K562 (cell line): ENCODE results near the gene OR4S1. TPM values are rescaled to one million over a fixed set of nuclear protein-coding genes. Genes with fewer than 3 reads are reported as not detected.

Experiments used
- ATAC-seq: fragments of 200-7000 bp; cut with Tn5 transposase; 3 replicates; pipeline ENCODE4 v1.9.1; 2020; ENCODE audit warnings: moderate library complexity
- BruUV-seq: library from RNA; stranded (reverse); fragments of 400-500 nt; replicated peaks from 2 replicates; lab custom pipeline; 2021; lab: Mats Ljungman, UMichigan
- CTCF ChIA-PET: fragments of 300-600 bp; formaldehyde crosslinking; extraction: SDS; loops from one replicate; lab custom pipeline; 2021; ENCODE audit warnings: low intra/inter-chr PET ratio; lab: Yijun Ruan, JAX
- POLR2A ChIA-PET: fragments of 300-600, 350-650 bp; sonication (Branson Sonifier 250); formaldehyde crosslinking; extraction: SDS; loops from one replicate; lab custom pipeline; 2021; ENCODE audit warnings: antibody characterized with exemption, inconsistent platforms; lab: Yijun Ruan, JAX
- DNase-seq, 4 experiments: peaks; one replicate each; pipeline versions ENCODE4 v3.0.0 to v3.0.0-alpha.2; 2011 to 2018; ENCODE audit warnings: low spot score in 3 of 4, mixed read lengths in 3 of 4; ENCODE audit errors: extremely low read depth in 1 of 4
- FAIRE-seq: peaks from 2 replicates; lab custom pipeline; 2011; peaks lifted over from hg19 to GRCh38; lab: Jason Lieb, UNC
- H2AFZ ChIP-seq: 2 replicates; pipeline ENCODE4 v1.6.0; 2011; ENCODE audit warnings: low read depth, low read length, control low read depth, inconsistent platforms
- H3K27ac ChIP-seq: fragments of 200-600 bp; 3 replicates; pipeline ENCODE4 v1.8.0; 2011; ENCODE audit warnings: low read depth, mild to moderate bottlenecking, control low read depth, inconsistent platforms, low read length, moderate library complexity, mixed read lengths; ENCODE audit errors: extremely low read depth
- H3K27me3 ChIP-seq, 2 experiments: fragments of 300-600 bp in 1 of 2; 2 replicates in 1 of 2; 3 replicates in 1 of 2; pipeline versions ENCODE4 v1.6.0 to v1.8.0; 2011; ENCODE audit warnings: inconsistent platforms in 2 of 2, low read length in 2 of 2, mild to moderate bottlenecking in 1 of 2, mixed read lengths in 1 of 2, moderate library complexity in 1 of 2; ENCODE audit not compliant: control insufficient read depth in 2 of 2, insufficient read depth in 2 of 2
- H3K36me3 ChIP-seq: fragments of 300-600 bp; 3 replicates; pipeline ENCODE4 v1.8.0; 2011; ENCODE audit warnings: mild to moderate bottlenecking, low read length, inconsistent platforms; ENCODE audit not compliant: control insufficient read depth, insufficient read depth
- H3K4me1 ChIP-seq, 2 experiments: fragments of 200-600 bp in 1 of 2; replicated peaks in 1 of 2; 2 replicates in 1 of 2; 3 replicates in 1 of 2; pipeline versions ENCODE4 v1.5.1 to v1.8.0; 2011; ENCODE audit warnings: inconsistent platforms in 2 of 2, low read length in 2 of 2, mild to moderate bottlenecking in 1 of 2, mixed read lengths in 1 of 2, moderate library complexity in 1 of 2; ENCODE audit not compliant: control insufficient read depth in 2 of 2, insufficient read depth in 2 of 2
- H3K4me2 ChIP-seq: 2 replicates; pipeline ENCODE4 v1.6.1; 2011; ENCODE audit warnings: low read length, control low read depth, inconsistent platforms, mixed read lengths; ENCODE audit not compliant: insufficient read depth
- H3K4me3 ChIP-seq: fragments of 200-600 bp; sonication (generic), shearing (Covaris generic); 2 replicates; pipeline ENCODE4 v1.5.1; 2016; ENCODE audit warnings: control low read depth, inconsistent platforms
- H3K79me2 ChIP-seq: fragments of 200-600 bp; 3 replicates; pipeline ENCODE4 v1.8.0; 2011; ENCODE audit warnings: low read length, inconsistent platforms; ENCODE audit not compliant: control insufficient read depth, insufficient read depth
- H3K9ac ChIP-seq, 2 experiments: 2 replicates each; pipeline versions ENCODE4 v1.6.0 to v1.6.1; 2011; ENCODE audit warnings: low read depth in 2 of 2, low read length in 2 of 2, control low read depth in 1 of 2, inconsistent platforms in 1 of 2, mild to moderate bottlenecking in 1 of 2, mixed read lengths in 1 of 2; ENCODE audit not compliant: insufficient read depth in 1 of 2
- H3K9me1 ChIP-seq: one replicate; pipeline ENCODE4 v1.6.0; 2011; ENCODE audit warnings: inconsistent platforms, mild to moderate bottlenecking, low read length, moderate library complexity; ENCODE audit not compliant: control insufficient read depth, insufficient read depth
- H3K9me3 ChIP-seq: replicated peaks from 2 replicates; pipeline ENCODE4 v1.5.1; 2011; ENCODE audit warnings: low read depth, low read length, inconsistent platforms; ENCODE audit not compliant: control insufficient read depth, insufficient read depth
- H4K20me1 ChIP-seq: replicated peaks from 2 replicates; pipeline ENCODE4 v1.6.1; 2011; ENCODE audit warnings: low read length, inconsistent platforms, mixed read lengths; ENCODE audit not compliant: control insufficient read depth, insufficient read depth
- BCL6 ChIP-seq: fragments of 250-450 bp; sonication (Bioruptor Pico); IDR thresholded peaks from 2 replicates; pipeline ENCODE4 v1.4.0; 2020
- BRD9 ChIP-seq: fragments of 450-650 bp; IDR thresholded peaks from 2 replicates; pipeline ENCODE4 v1.6.1; 2018; ENCODE audit warnings: low read depth; ENCODE audit not compliant: partially characterized antibody
- ELF1 ChIP-seq: fragments of 200-800 bp; sonication (Bioruptor generic); IDR thresholded peaks from 2 replicates; pipeline ENCODE4 v1.6.1; 2016; ENCODE audit warnings: missing genetic modification characterization, missing compliant biosample characterization
- GTF2E2 ChIP-seq: fragments of 200-800 bp; sonication (Bioruptor generic); IDR thresholded peaks from 2 replicates; pipeline ENCODE4 v1.6.1; 2016; ENCODE audit warnings: missing genetic modification characterization, missing compliant biosample characterization
- KAT7 ChIP-seq: sonication (generic); formaldehyde crosslinking; IDR thresholded peaks from 2 replicates; pipeline ENCODE4 v1.8.0; 2022; ENCODE audit warnings: missing genetic modification reagents, mild to moderate bottlenecking, borderline replicate concordance
- MAFK ChIP-seq: IDR thresholded peaks from 2 replicates; pipeline ENCODE4 v1.6.1; 2011; ENCODE audit warnings: low read length, improper control_type of control experiment
- MYBL2 ChIP-seq, 2 experiments: fragments of 450-650 bp in 1 of 2; sonication (generic) in 1 of 2; formaldehyde crosslinking in 1 of 2; IDR thresholded peaks; 2 replicates each; pipeline versions ENCODE4 v1.6.1 to v1.8.1; 2017 to 2022; ENCODE audit warnings: borderline replicate concordance in 1 of 2, inconsistent platforms in 1 of 2, low read depth in 1 of 2, mild to moderate bottlenecking in 1 of 2, missing genetic modification reagents in 1 of 2, moderate library complexity in 1 of 2
- SIN3B ChIP-seq: fragments of 450-650 bp; IDR thresholded peaks from 2 replicates; pipeline ENCODE4 v1.6.1; 2017; ENCODE audit warnings: low read depth, mild to moderate bottlenecking, moderate library complexity
- TFAM ChIP-seq: fragments of 250-450 bp; sonication (Bioruptor Pico); conservative IDR thresholded peaks from 2 replicates; pipeline ENCODE4 v1.5.0; 2021; ENCODE audit warnings: mild to moderate bottlenecking, moderate library complexity
- whole genome bisulfite sequencing: fragments of 100-300 bp; shearing (Covaris generic); methylation state at CpG from one replicate; pipeline ENCODE4 v1.1.6; 2016; ENCODE audit warnings: low coverage, mixed read lengths; ENCODE audit not compliant: insufficient coverage; ENCODE audit errors: missing lambda C conversion rate; 5-methylcytosine and 5-hydroxymethylcytosine counted together
- in situ Hi-C: fragments of 300-500 bp; cut with MboI; formaldehyde crosslinking; loops from 4 replicates; pipeline ENCODE4 v1.15.0; 2018; ENCODE audit warnings: inconsistent platforms, mixed read lengths
- intact Hi-C: fragments of 100-400 bp; cut with micrococcal nuclease; formaldehyde crosslinking; loops from 2 replicates; pipeline ENCODE4 v1.14.2; 2022
- polyA plus RNA-seq, 8 experiments: library from polyadenylated mRNA; depleted of rRNA in 4 of 8; stranded (reverse) in 5 of 8; unstranded in 3 of 8; fragments of >200 nt; fragmentation: Nextera tagmentation in 2 of 8; fragmentation: Illumina TruSeq in 1 of 8; extraction: Ambion mirVana in 2 of 8; extraction: Trizol in 1 of 8; gene quantifications; 2 replicates each; pipeline versions ENCODE4 v1.2.1 to v1.2.3, GENCODE V29; 2011 to 2014; ENCODE audit warnings: inconsistent platforms in 1 of 8, missing spikeins in 1 of 8
- total RNA-seq, 7 experiments: library from RNA; depleted of rRNA in 6 of 7; stranded (reverse); fragments of >200 nt in 6 of 7; fragmentation: Illumina TruSeq in 2 of 7; extraction: Trizol in 2 of 7; gene quantifications; 2 replicates each; pipeline versions ENCODE4 v1.2.1 to v1.2.3, GENCODE V29; 2011 to 2021; ENCODE audit warnings: low replicate concordance in 1 of 7

OR4S1 gene
- total and polyA plus RNA-seq, 9 of the 15 experiments (the other 6 are each of a cell fraction or from before 2014, with no cell fraction given), result not detected

DNA sequence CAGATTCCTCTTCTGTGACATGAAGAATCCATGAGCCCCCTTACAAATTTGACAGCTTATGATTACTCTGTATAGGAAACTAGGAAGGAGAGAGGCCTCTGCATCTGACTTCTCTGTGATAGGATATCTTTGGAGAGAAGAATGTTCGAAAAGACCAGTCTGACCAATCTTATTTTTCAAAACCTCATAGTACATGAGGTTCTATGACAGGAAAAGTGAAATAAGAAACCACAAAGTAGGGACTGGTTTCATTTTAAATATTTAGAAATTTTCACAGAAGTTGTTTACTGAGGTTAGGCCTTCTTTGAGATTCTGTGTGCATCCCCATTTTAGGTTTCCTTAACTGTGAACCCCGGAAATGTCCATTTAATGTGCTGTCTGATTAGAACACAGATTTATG lies 44.4 kb upstream of the OR4S1 start (continued):
- TF ChIP-seq ELF1 (tag), result no peak
- TF ChIP-seq BCL6 (CRISPR knock-in tag), result no peak
- TF ChIP-seq SIN3B, result no peak
- no peak for TF ChIP-seq KAT7 (CRISPR knock-in tag)
- no peak for TF ChIP-seq MYBL2 (IDR thresholded peaks at IDR 0.05; ENCODE audit: low read depth)
- TF ChIP-seq MYBL2 (CRISPR knock-in tag; IDR thresholded peaks at IDR 0.05; ENCODE audit: borderline replicate concordance), result no peak
- TF ChIP-seq GTF2E2 (tag), result no peak
- TF ChIP-seq, all 486 proteins: peak for 0

DNA sequence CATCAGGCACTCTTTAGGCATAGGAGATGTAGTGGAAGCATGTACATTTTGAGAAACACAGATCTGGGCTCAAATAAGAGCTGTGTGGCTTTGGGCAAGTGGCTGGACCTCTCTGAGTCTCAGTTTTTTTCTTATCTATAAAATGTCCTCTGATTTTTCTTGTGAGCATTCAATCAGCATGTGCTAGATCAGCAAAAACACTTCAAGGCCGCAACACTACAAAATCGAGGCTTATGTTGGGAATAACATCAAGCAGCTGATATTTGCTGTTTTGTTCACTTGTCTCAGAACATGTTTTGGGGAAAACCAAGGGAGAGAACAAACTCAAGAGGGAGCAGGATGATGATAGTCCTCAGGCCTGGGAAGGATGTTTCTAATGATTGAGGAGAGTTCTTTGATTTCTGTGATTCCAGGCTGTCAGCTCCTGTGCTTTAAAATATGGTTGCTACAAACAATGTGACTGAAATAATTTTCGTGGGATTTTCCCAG lies 42.6 kb upstream of the OR4S1 start, which contains the start of gene OR4X1:
OR4X1 (plus strand) TSS at position 439 of the 489 bp plus-strand sequence; CDS start at position 439, 0 bp downstream.
- FAIRE-seq (no peak), ATAC-seq (no peak), DNase-seq (no peak)
- ChIA-PET CTCF (no interaction called here), POLR2A (no interaction called here)
- TF ChIP-seq BRD9 (no peak), MAFK (no peak), TFAM (CRISPR knock-in tag) (no peak)
- Histone ChIP-seq H3K4me2 (no peak within 1 kb of the TSS), H3K9me1 (no peaks in the 10 kb centered on the region), H4K20me1 (no peaks in the 10 kb centered on the region), H3K4me3 (no peak within 1 kb of the TSS), H3K79me2 (no peaks in the 10 kb centered on the region), H3K27ac (no peak within 1 kb of the TSS), H3K4me1 (no peaks in the 10 kb centered on the region), H3K36me3 (no peaks in the 10 kb centered on the region), H3K9me3 (no peaks in the 10 kb centered on the region), H3K9ac (no peak within 1 kb of the TSS), H3K27me3 (no peaks in the 10 kb centered on the region), H2AFZ (no peak within 1 kb of the TSS)
- in situ Hi-C loops (no loop called here), intact Hi-C loops (loop anchor here (10.0 kb wide), 1 partner anchor 61 kb away; the partner anchor contains the start of gene OR4C3)
- 2% methylated on average over 3 of the region's 3 CpGs for WGBS
- no TSS peak for BruUV-seq
